Measurements from ENCODE around the gene ZNF146.
"Not testable (repeated sequence)": the region's sequence is repeated elsewhere in the genome, so short reads cannot be mapped to it uniquely, and the experiment has no call there.

ZNF146 gene

DNA sequence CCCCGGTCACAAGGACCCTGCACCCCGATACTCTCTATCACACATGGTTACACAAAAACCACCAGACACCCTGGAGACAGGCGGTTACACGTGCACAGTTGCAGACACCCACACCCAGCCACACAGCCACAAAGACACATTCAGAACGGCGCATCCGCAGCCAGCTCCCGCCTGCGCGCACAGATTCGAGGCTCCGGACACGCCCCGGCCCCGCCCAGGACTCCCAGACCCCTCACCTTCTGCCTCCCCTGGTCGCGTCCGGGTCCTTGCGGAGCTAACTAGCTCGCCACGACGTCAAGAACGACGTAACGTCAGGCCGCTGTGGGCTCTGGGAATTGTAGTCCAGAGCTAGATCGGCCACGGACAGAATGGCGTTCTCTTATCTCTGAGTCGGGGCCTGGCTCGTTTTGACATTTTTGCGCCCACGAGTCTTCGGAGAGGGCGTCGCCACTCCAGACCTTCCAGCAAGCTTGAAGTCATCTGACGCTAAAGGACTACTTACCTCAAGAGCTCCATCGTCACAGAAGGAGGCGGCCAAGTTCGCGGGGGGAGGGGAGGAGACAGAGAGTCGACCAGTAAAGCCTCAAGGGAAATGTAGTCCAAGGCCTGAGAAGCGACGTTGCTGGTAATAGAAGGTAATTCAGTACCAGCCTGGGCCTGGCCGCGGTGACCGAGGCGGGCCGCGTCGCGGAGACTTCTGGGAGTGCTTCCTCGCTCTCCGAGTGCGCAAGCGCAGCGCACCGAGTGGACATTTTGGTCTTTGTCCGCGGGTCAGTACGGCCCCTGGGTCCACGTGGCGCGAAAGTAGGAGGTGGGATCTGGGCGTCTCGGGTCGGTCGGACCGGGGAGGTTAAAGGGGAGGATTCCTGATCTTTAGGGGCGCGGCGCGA lies at the start of gene ZNF146, which contains the start of gene ZNF565:
TSS of gene ZNF146 (plus strand) at position 721 of the 890 bp plus-strand sequence. CDS start 21,335 bp downstream, outside the sequence.
TSS of gene ZNF565 (minus strand) at position 280 of the 890 bp plus-strand sequence. CDS start 12,680 bp downstream, outside the sequence.
- H3K4me3 ChIP-seq (ENCODE audit: low read depth, low read length), result peak within 1 kb of the TSS; percentile 78
- no peak for TF ChIP-seq CTCF (IDR thresholded peaks at IDR 0.05; ENCODE audit: borderline replicate concordance, insufficient read depth, low read depth, low read length)

GRCh38 chr19:36169084-36169760 lies 45.7 kb upstream of the ZNF146 start:
- H3K4me3 ChIP-seq (ENCODE audit: low read depth, low read length), result no peak overlapping the region
- no peak for TF ChIP-seq CTCF (IDR thresholded peaks at IDR 0.05; ENCODE audit: borderline replicate concordance, insufficient read depth, low read depth, low read length)

DNA sequence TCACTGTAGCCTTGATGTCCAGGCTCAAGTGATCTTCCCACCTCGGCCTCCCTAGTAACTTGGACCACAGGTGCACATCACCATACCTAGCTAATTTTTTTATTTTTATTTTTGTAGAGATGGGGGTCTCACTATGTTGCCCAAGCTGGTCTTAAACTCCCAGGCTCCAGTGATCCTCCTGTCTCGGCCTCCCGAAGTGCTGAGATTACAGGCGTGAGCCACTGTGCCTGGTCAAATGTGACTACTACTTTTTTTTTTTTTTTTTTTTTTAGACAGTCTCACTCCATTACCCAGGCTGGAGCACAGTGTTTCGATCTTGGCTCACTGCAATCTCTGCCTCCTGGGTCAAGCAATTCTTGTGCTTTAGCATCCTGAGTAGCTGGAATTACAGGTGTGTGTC lies 42.1 kb upstream of the ZNF146 start:
- no peak overlapping the region for H3K4me3 ChIP-seq (ENCODE audit: low read depth, low read length)
- no peak for TF ChIP-seq CTCF (IDR thresholded peaks at IDR 0.05; ENCODE audit: borderline replicate concordance, insufficient read depth, low read depth, low read length)

DNA sequence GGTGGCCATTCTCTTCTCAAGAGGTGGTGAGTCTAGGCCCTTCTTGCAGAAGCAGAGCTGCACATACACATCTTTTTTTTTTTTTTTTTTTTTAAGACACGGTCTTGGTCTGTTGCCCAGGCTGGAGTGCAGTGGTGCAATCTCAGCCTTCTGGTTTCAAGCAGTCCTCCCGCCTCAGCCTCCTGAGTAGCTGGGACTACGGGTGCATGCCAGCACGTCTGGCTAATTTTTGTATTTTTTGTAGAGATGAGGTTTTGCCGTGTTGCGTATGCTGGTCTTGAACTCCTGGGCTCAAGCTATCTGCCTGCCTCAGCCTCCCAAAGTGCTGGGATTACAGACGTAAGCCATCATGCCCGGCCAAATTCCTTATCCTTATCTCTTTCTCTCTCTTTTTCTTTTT lies 41.1 kb upstream of the ZNF146 start:
- not testable (repeated sequence) for H3K4me3 ChIP-seq (ENCODE audit: low read depth, low read length)

- not testable (repeated sequence) for H3K4me3 ChIP-seq (ENCODE audit: low read depth, low read length)
These were observed 35.8 kb upstream of the ZNF146 start for GRCh38 chr19:36179077-36179476.

DNA sequence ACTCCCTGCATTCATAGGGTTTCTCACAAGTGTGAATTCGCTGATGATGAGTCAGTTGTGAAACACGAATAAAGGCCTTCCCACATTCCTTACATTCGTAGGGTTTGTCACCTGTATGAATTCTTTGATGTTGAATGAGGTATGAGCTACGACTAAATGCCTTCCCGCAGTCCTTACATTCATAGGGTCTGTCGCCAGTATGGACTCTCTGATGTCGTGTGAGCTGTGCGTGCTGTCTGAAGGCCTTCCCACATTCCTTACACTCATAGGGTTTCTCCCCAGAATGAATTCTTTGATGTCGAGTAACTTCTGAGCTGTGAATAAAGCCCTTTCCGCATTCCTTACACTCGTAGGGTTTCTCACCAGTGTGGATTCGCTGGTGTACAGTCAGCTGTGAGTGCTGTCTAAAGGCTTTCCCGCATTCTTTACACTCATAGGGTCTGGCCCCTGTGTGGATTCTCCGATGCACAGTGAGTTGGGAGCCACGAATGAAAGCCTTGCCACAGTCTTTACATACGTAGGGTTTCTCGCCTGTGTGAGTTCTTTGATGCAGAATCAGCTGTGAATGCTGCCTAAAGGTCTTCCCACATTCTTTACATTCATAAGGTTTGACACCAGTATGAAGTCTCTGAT lies 32.2 kb upstream of the ZNF146 start:
- H3K4me3 ChIP-seq (ENCODE audit: low read depth, low read length), result no peak overlapping the region

GRCh38 chr19:36183245-36183628 lies 31.7 kb upstream of the ZNF146 start:
- no peak for TF ChIP-seq CTCF (IDR thresholded peaks at IDR 0.05; ENCODE audit: borderline replicate concordance, insufficient read depth, low read depth, low read length)
- H3K4me3 ChIP-seq (ENCODE audit: low read depth, low read length), result no peak overlapping the region

More for the DNA sequence above, 32.2 kb upstream of the ZNF146 start:
- TF ChIP-seq CTCF (IDR thresholded peaks at IDR 0.05; ENCODE audit: borderline replicate concordance, insufficient read depth, low read depth, low read length), result no peak

DNA sequence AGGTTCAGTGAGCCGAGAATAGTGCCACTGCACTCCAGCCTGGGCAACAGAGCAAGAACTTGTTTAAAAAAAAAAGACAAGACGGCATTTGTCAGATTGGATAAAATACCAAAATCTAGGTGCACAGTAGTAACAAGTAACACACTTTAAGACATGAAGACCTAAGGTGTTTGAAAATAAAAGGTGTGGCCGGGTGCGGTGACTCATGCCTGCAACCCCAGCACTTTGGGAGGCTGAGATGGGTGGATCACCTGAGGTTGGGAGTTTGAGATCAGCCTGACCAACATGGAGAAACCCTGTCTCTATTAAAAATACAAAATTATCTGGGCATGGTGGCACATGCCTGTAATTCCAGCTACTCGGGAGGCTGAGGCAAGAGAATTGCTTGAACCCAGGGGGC lies 28.2 kb upstream of the ZNF146 start:
- not testable (repeated sequence) for H3K4me3 ChIP-seq (ENCODE audit: low read depth, low read length)

Data from GM12875 (cell line).